KMS-11 (cell line): Measurements from ENCODE around the gene TNNT1.

Source experiments
- H2AFZ ChIP-seq: fragments of 200-600 bp; sonication (generic); 2 replicates; pipeline ENCODE4 v1.6.1; 2016; ENCODE audit warnings: antibody characterized with exemption, mixed run types, low read depth
- H3K27ac ChIP-seq: fragments of 200-600 bp; sonication (generic); 2 replicates; pipeline ENCODE4 v1.6.1; 2016; ENCODE audit warnings: mild to moderate bottlenecking, mixed run types
- H3K27me3 ChIP-seq: fragments of 200-600 bp; sonication (generic); 2 replicates; pipeline ENCODE4 v1.6.1; 2017; ENCODE audit warnings: mild to moderate bottlenecking, low read depth, mixed run types, moderate library complexity; ENCODE audit not compliant: insufficient read depth
- H3K36me3 ChIP-seq: fragments of 200-600 bp; sonication (generic); 2 replicates; pipeline ENCODE4 v1.6.1; 2017; ENCODE audit warnings: mild to moderate bottlenecking, mixed run types; ENCODE audit not compliant: insufficient read depth
- H3K4me1 ChIP-seq: fragments of 200-600 bp; sonication (generic); 2 replicates; pipeline ENCODE4 v1.6.1; 2016; ENCODE audit warnings: mild to moderate bottlenecking, low read depth, mixed run types; ENCODE audit not compliant: poor library complexity, severe bottlenecking
- H3K4me2 ChIP-seq: fragments of 200-600 bp; sonication (generic); 2 replicates; pipeline ENCODE4 v1.7.0; 2016; ENCODE audit warnings: mild to moderate bottlenecking, mixed run types
- H3K4me3 ChIP-seq: fragments of 200-600 bp; sonication (generic); IDR thresholded peaks from 2 replicates; pipeline ENCODE4 v1.6.1; 2017; ENCODE audit warnings: low read depth, low read length, mixed read lengths; ENCODE audit not compliant: insufficient read depth
- H3K79me2 ChIP-seq: fragments of 200-600 bp; sonication (generic); 2 replicates; pipeline ENCODE4 v1.6.1; 2016; ENCODE audit warnings: low read depth, mixed run types; ENCODE audit not compliant: insufficient read depth
- H3K9ac ChIP-seq: fragments of 200-600 bp; sonication (generic); 2 replicates; pipeline ENCODE4 v1.6.1; 2016; ENCODE audit warnings: mild to moderate bottlenecking, mixed run types
- H4K20me1 ChIP-seq: fragments of 200-600 bp; sonication (generic); 2 replicates; pipeline ENCODE4 v1.6.1; 2016; ENCODE audit warnings: mild to moderate bottlenecking, mixed run types; ENCODE audit not compliant: insufficient read depth
- CTCF ChIP-seq: fragments of 200-600 bp; sonication (generic); conservative IDR thresholded peaks from 2 replicates; pipeline ENCODE4 v1.6.1; 2017; ENCODE audit warnings: low read depth, mild to moderate bottlenecking, antibody characterized with exemption, low read length, moderate library complexity, mixed read lengths

TNNT1 gene

GRCh38 chr19:55175117-55175867, 26.3 kb upstream of the TNNT1 start:
- Histone ChIP-seq H3K27ac (no peak overlapping the region), H3K79me2 (no peaks in the 10 kb centered on the region), H3K4me3 (no peak overlapping the region), H4K20me1 (no peaks in the 10 kb centered on the region), H2AFZ (no peak overlapping the region), H3K9ac (no peak overlapping the region), H3K36me3 (no peaks in the 10 kb centered on the region), H3K4me2 (no peak overlapping the region), H3K4me1 (no peaks in the 10 kb centered on the region), H3K27me3 (peaks cover 62% of the 10 kb centered on the region)
- no peak for TF ChIP-seq CTCF

GRCh38 chr19:55174425-55175116, 25.6 kb upstream of the TNNT1 start:
- Histone ChIP-seq H3K4me3 (no peak overlapping the region), H2AFZ (no peak overlapping the region), H4K20me1 (no peaks in the 10 kb centered on the region), H3K27ac (no peak overlapping the region), H3K4me1 (no peaks in the 10 kb centered on the region), H3K36me3 (no peaks in the 10 kb centered on the region), H3K27me3 (peaks cover 63% of the 10 kb centered on the region), H3K4me2 (no peak overlapping the region), H3K79me2 (no peaks in the 10 kb centered on the region), H3K9ac (no peak overlapping the region)
- no peak for TF ChIP-seq CTCF

GRCh38 chr19:55173714-55174409, 24.9 kb upstream of the TNNT1 start:
- TF ChIP-seq CTCF: no peak
- Histone ChIP-seq H3K27ac (no peak overlapping the region), H3K79me2 (no peaks in the 10 kb centered on the region), H3K4me3 (no peak overlapping the region), H3K27me3 (peaks cover 67% of the 10 kb centered on the region), H3K9ac (no peak overlapping the region), H4K20me1 (no peaks in the 10 kb centered on the region), H2AFZ (no peak overlapping the region), H3K36me3 (no peaks in the 10 kb centered on the region), H3K4me2 (no peak overlapping the region), H3K4me1 (no peaks in the 10 kb centered on the region)

- Histone ChIP-seq H3K27ac (no peak overlapping the region), H3K4me1 (no peaks in the 10 kb centered on the region), H2AFZ (no peak overlapping the region), H3K4me2 (no peak overlapping the region), H3K79me2 (no peaks in the 10 kb centered on the region), H4K20me1 (no peaks in the 10 kb centered on the region), H3K4me3 (no peak overlapping the region), H3K36me3 (no peaks in the 10 kb centered on the region), H3K27me3 (peaks cover 70% of the 10 kb centered on the region), H3K9ac (no peak overlapping the region)
- no peak for TF ChIP-seq CTCF
Observed at GRCh38 chr19:55173186-55173713, 24.2 kb upstream of the TNNT1 start.
